ENCODE measurements around the gene CREB3L2.
A peak's percentile ranks its signal among the peaks of the same experiment; 100 is the strongest.

- TF ChIP-seq CTCF (IDR thresholded peaks at IDR 0.05) (no peak), PBX3 (IDR thresholded peaks at IDR 0.05) (peak; percentile 91), TAF1 (IDR thresholded peaks at IDR 0.05; ENCODE audit: borderline replicate concordance, low read depth, low read length) (no peak), USF1 (IDR thresholded peaks at IDR 0.05; ENCODE audit: borderline replicate concordance, low read depth) (no peak)
Observed at GRCh38 chr7:137923380-137923779, 78.5 kb downstream of the CREB3L2 start.

Data from SK-N-SH (cell line).